ENCODE measurements around the gene ADAMTSL1. TPM values are rescaled to one million over a fixed set of nuclear protein-coding genes. Genes with fewer than 3 reads are reported as not detected.

The ADAMTSL1 gene
- total and polyA plus RNA-seq, 2 of the 13 experiments (the other 11 are each of a cell fraction or from before 2014, with no cell fraction given), result not detected

DNA sequence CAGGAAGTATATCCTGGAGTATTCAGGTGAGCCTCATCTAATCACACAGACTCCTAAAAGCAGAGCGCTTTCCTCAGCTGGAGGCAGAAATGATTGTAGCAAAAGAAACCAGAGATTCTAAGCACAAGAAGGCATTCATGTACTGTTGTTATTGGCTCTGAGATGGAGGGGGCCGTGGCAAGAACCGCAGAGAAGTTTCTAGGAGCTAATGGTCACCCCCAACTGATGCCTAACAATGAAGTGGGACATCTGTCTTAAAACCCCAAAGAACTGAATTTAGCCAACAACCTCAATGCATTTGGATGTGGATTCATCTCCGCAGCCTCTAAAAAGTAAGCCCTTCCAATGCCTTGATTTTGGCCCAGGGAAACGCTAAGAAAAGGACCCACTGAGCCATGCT lies 76.3 kb downstream of the ADAMTSL1 start:
- H3K36me3 ChIP-seq (replicated peaks in 1 of 2; ENCODE audit: control insufficient read depth in 1 of 2, insufficient read depth in 2 of 2, low read length in 2 of 2), result no peaks in the 10 kb centered on the region
- no peak overlapping the region for H3K4me3 ChIP-seq (replicated peaks in 1 of 3; ENCODE audit: insufficient read depth in 1 of 3, low read depth in 2 of 3, low read length in 3 of 3)
- no peak overlapping the region for H2AFZ ChIP-seq (ENCODE audit: low read length)
- WGBS (ENCODE audit: low lambda C conversion rate), result 18% methylated on average over 5 of the region's 5 CpGs
- no peaks in the 10 kb centered on the region for H4K20me1 ChIP-seq (ENCODE audit: insufficient read depth, low read length)
- FAIRE-seq (no peak), ATAC-seq (no peak), DNase-seq (ENCODE audit: low spot score) (no peak)
- no peak overlapping the region for H3K27ac ChIP-seq (ENCODE audit: extremely low read length, insufficient read depth, low read length)
- ChIA-PET CTCF (ENCODE audit: low intra/inter-chr PET ratio, low total read pairs) (no interaction called here), POLR2A (no interaction called here)
- no peaks in the 10 kb centered on the region for H3K4me1 ChIP-seq (ENCODE audit: insufficient read depth, low read length)
- no peaks in the 10 kb centered on the region for H3K79me2 ChIP-seq (ENCODE audit: insufficient read depth, low read length)
- no peaks in the 10 kb centered on the region for H3K9me3 ChIP-seq (ENCODE audit: low read length)
- in situ Hi-C loops (cut with HindIII; ENCODE audit: extremely low pct_ligation_motif_present, low pct_unique_long_range_greater_than_20kb) (loop anchor here (10.0 kb wide), 1 partner anchor 65 kb away; no protein-coding TSS in a partner anchor), intact Hi-C loops (cut with micrococcal nuclease; ENCODE audit: unreplicated experiment) (no loop called here)
- TF ChIP-seq ZNF234 (CRISPR knock-in tag; conservative IDR thresholded peaks at IDR 0.05), result no peak
- TF ChIP-seq ZNF501 (CRISPR knock-in tag; IDR thresholded peaks at IDR 0.05), result no peak
- no peak for TF ChIP-seq TFDP1 (CRISPR knock-in tag; IDR thresholded peaks at IDR 0.05; ENCODE audit: borderline replicate concordance)
- no peak for TF ChIP-seq ZNF160 (CRISPR knock-in tag; IDR thresholded peaks at IDR 0.05)
- no peak for TF ChIP-seq ATF3 (CRISPR knock-in tag; IDR thresholded peaks at IDR 0.05)
- no peak for TF ChIP-seq ZNF724P (CRISPR knock-in tag; IDR thresholded peaks at IDR 0.05; ENCODE audit: borderline replicate concordance)
- no peak for TF ChIP-seq PCBP2 (optimal IDR thresholded peaks at IDR 0.05; ENCODE audit: low read depth, low read length, poor library complexity, severe bottlenecking)
- no peak for TF ChIP-seq E2F5 (CRISPR knock-in tag; conservative IDR thresholded peaks at IDR 0.05)
- TF ChIP-seq ZNF333 (CRISPR knock-in tag; IDR thresholded peaks at IDR 0.05; ENCODE audit: borderline replicate concordance), result no peak
- TF ChIP-seq ATM (IDR thresholded peaks at IDR 0.05; ENCODE audit: borderline replicate concordance), result no peak
- no peak for TF ChIP-seq ZNF30 (CRISPR knock-in tag; IDR thresholded peaks at IDR 0.05)
- TF ChIP-seq ZNF780A (CRISPR knock-in tag; IDR thresholded peaks at IDR 0.05), result no peak
- no peak for TF ChIP-seq ZHX1 (CRISPR knock-in tag; IDR thresholded peaks at IDR 0.05; ENCODE audit: low read depth)
- TF ChIP-seq, protein P1, sequence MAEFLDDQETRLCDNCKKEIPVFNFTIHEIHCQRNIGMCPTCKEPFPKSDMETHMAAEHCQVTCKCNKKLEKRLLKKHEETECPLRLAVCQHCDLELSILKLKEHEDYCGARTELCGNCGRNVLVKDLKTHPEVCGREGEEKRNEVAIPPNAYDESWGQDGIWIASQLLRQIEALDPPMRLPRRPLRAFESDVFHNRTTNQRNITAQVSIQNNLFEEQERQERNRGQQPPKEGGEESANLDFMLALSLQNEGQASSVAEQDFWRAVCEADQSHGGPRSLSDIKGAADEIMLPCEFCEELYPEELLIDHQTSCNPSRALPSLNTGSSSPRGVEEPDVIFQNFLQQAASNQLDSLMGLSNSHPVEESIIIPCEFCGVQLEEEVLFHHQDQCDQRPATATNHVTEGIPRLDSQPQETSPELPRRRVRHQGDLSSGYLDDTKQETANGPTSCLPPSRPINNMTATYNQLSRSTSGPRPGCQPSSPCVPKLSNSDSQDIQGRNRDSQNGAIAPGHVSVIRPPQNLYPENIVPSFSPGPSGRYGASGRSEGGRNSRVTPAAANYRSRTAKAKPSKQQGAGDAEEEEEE (CRISPR knock-in tag; IDR thresholded peaks at IDR 0.05; ENCODE audit: borderline replicate concordance), result no peak
- BruUV-seq (replicated peaks), result no TSS peak
- H3K9ac ChIP-seq (ENCODE audit: insufficient read depth, low read depth, low read length), result no peak overlapping the region
- no peak overlapping the region for H3K4me2 ChIP-seq (ENCODE audit: low read depth, low read length)
- no peaks in the 10 kb centered on the region for H3K27me3 ChIP-seq (ENCODE audit: control insufficient read depth in 1 of 2, insufficient read depth in 2 of 2, low read length in 2 of 2)

All from HepG2 (cell line).